Mammary epithelial cell (primary cell): ENCODE measurements around the gene PDE9A.

Source experiments
- EZH2 ChIP-seq: IDR thresholded peaks from 2 replicates; pipeline ENCODE4 v1.6.1; 2012; ENCODE audit warnings: low read length, inconsistent platforms, borderline replicate concordance
- TF ChIP-seq, protein P1 (sequence below), 2 donors: IDR thresholded peaks in 1 of 2; conservative IDR thresholded peaks in 1 of 2; 2 replicates each; pipeline ENCODE4 v1.5.1; 2011 to 2012; ENCODE audit warnings: inconsistent platforms in 2 of 2, low read length in 2 of 2, mild to moderate bottlenecking in 2 of 2, control low read depth in 1 of 2, low read depth in 1 of 2; ENCODE audit not compliant: insufficient read depth in 1 of 2; ENCODE audit errors: extremely low read depth in 1 of 2

DNA sequence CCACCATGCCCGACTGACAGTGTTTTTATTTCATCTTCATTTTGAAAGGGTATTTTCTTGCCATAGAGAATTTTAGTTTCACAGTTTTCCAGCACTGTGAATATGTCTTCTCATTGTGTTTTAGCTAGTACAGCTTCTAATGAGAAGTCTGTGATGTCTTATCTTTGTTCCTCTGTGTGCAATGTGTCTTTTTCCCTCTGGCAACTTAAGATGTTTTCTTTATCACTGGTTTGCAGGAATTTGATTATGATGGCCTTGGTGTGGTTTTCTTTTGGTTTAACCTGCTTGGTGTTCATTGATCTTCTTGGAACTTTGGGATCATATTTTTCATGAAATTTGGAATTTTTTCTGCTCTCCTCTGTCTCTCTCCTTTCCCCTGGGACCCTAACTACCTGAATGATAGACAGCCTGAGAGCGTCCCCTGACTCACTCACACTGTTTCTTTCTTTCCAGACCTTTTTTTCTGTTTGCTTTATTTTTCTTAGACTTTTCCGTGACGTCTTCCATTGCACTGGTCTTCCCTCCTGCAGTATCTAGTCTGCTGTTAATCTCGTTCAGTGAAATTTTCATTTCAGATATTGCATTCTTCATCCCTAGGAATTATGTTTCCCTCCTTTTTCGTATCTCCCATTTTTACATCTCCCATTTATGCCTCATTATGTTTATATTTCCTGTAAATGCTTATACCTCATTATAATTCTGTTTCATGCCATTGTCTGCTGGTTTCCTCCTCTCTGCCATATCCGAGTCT lies 48.5 kb downstream of the PDE9A start:
- TF ChIP-seq, protein P1, sequence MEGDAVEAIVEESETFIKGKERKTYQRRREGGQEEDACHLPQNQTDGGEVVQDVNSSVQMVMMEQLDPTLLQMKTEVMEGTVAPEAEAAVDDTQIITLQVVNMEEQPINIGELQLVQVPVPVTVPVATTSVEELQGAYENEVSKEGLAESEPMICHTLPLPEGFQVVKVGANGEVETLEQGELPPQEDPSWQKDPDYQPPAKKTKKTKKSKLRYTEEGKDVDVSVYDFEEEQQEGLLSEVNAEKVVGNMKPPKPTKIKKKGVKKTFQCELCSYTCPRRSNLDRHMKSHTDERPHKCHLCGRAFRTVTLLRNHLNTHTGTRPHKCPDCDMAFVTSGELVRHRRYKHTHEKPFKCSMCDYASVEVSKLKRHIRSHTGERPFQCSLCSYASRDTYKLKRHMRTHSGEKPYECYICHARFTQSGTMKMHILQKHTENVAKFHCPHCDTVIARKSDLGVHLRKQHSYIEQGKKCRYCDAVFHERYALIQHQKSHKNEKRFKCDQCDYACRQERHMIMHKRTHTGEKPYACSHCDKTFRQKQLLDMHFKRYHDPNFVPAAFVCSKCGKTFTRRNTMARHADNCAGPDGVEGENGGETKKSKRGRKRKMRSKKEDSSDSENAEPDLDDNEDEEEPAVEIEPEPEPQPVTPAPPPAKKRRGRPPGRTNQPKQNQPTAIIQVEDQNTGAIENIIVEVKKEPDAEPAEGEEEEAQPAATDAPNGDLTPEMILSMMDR (conservative IDR thresholded peaks at IDR 0.05 in 1 of 2, IDR thresholded peaks at IDR 0.05 in 1 of 2; ENCODE audit: extremely low read depth in 1 of 2, insufficient read depth in 1 of 2, low read depth in 1 of 2, low read length in 2 of 2), result no peak
- no peak for TF ChIP-seq EZH2
